ENCODE measurements around the gene KIF26A.

GRCh38 chr14:104211741-104212140 is 73.4 kb downstream of the KIF26A start:
- no peak for TF ChIP-seq CTCF (IDR thresholded peaks at IDR 0.05)
- no peak for TF ChIP-seq POLR2A (IDR thresholded peaks at IDR 0.05)
